ENCODE data around the gene ACTN4. TPM values are rescaled to one million over a fixed set of nuclear protein-coding genes. Genes with fewer than 3 reads are reported as not detected.
"Not testable (repeated sequence)": the region's sequence is repeated elsewhere in the genome, so short reads cannot be mapped to it uniquely, and the experiment has no call there.

The ACTN4 gene
- polyA plus RNA-seq, 1 experiment: 970 TPM

DNA sequence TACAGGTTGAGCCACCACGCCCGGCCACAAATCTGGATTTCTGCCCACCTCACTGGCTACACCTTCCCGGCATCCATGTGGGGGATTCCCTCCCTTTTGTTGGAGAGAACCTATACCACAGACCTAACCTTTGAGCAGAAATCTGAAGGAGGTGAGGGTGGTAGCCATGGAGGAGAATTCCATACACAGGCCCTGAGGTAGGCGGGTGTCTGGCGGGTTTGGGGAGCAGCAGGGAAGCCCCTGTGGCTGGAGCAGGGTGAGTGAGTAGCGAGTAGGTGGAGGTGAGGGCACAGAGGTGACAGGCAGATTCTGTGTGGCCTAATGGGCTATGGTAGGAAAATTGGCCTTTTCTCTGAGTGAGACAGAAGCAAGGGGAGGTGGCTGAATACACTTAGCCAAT, 17.9 kb upstream of the ACTN4 start:
- DNase-seq (ENCODE audit: low read depth): no peak
- H3K4me3 ChIP-seq (ENCODE audit: low read depth, low read length): no peak overlapping the region
- peaks cover 23% of the 10 kb centered on the region for H3K36me3 ChIP-seq (ENCODE audit: control insufficient read depth, insufficient read depth, low read length)
- POLR2A ChIA-PET: no interaction called here
- no peaks in the 10 kb centered on the region for H3K27me3 ChIP-seq (ENCODE audit: control insufficient read depth, insufficient read depth, low read length)
- CTCF ChIA-PET: interaction anchor here (0.8 kb wide), 1 partner anchor 10 kb away, joined by 3 read pairs; no protein-coding TSS in a partner anchor
- no peak for TF ChIP-seq CTCF (IDR thresholded peaks at IDR 0.05; ENCODE audit: insufficient read depth, low read depth, low read length)

GRCh38 chr19:38631301-38631700, 16.1 kb upstream of the ACTN4 start:
- DNase-seq (ENCODE audit: low read depth); H3K27me3 ChIP-seq (ENCODE audit: control insufficient read depth, insufficient read depth, low read length); H3K4me3 ChIP-seq (ENCODE audit: low read depth, low read length); POLR2A ChIA-PET; CTCF ChIA-PET: not testable (repeated sequence)
- peaks cover 22% of the 10 kb centered on the region for H3K36me3 ChIP-seq (ENCODE audit: control insufficient read depth, insufficient read depth, low read length)

DNA sequence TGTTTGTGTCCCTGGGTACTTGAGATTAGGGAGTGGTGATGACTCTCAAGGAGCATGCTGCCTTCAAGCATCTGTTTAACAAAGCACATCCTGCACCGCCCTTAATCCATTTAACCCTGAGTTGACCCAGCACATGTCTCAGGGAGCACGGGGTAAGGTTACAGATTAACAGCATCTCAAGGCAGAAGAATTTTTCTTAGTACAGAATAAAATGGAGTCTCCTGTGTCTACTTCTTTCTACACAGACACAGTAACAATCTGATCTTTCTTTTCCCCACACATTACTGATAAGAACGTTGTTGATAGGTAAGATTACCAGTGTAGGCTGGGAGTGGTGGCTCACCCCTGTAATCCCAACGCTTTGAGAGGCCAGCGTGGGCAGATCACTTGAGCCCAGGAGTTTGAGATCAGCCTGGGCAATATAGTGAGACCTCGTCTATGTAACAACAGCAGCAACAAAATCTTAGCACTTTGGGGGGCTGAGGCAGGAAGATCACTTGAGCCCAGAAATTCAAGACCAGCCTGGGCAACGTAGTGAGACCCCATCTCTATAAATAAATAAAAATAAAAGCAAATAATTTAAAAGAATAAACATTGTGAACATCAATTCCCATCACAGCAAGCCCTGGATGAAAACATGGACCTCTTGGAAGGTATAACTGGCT, 15.5 kb upstream of the ACTN4 start:
- H3K36me3 ChIP-seq (ENCODE audit: control insufficient read depth, insufficient read depth, low read length): peaks cover 21% of the 10 kb centered on the region
- DNase-seq (ENCODE audit: low read depth); POLR2A ChIA-PET; H3K27me3 ChIP-seq (ENCODE audit: control insufficient read depth, insufficient read depth, low read length); H3K4me3 ChIP-seq (ENCODE audit: low read depth, low read length): not testable (repeated sequence)
- CTCF ChIA-PET: interaction anchor here (1.1 to 6.8 kb wide), 2 partner anchors 14 to 229 kb away, joined by 3 to 47 read pairs; partner anchors contain the start of gene FAM98C

DNA sequence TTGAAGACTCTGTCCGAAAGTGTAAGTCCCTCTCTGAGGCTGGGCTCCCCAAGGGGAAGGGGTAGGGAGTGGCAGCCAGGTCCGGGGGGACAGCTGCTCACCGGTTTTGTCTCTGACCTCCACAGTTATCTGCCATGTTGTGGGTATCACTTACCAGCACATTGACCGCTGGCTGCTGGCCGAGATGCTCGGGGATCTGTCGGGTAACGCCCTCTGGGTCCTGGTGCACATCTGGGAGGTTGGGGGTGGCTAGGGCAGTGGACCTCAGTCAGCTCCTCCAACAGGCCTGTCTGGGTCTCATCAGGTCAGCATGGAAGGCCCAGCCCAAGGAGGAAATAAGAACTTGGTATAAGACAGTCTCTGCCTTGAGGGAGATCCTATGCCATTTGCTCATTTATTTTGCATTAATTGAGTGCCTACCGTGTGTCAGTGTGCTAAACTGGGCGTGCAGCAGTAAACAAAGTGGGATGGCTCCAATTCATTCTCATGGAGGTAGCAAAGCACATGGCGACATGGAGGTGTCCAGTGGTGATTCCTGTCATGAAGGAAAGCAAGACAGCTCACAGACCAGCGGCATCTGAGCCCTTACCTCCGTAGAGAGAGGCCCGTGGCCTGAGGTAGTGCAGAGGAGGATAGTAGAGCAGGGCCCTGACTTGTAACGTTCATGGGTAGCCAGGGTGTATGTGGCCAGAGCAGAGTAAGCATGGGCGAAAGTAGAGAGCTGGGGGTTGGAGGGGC, 14.8 kb upstream of the ACTN4 start:
- no peaks in the 10 kb centered on the region for H3K27me3 ChIP-seq (ENCODE audit: control insufficient read depth, insufficient read depth, low read length)
- H3K4me3 ChIP-seq (ENCODE audit: low read depth, low read length): no peak overlapping the region
- CTCF ChIA-PET: interaction anchor here (1.1 to 6.8 kb wide), 4 partner anchors 14 to 229 kb away, joined by 3 to 47 read pairs (median 6); partner anchors contain the start of genes EIF3K and FAM98C
- no peak for TF ChIP-seq CTCF (IDR thresholded peaks at IDR 0.05; ENCODE audit: insufficient read depth, low read depth, low read length)
- no peak for DNase-seq (ENCODE audit: low read depth)
- H3K36me3 ChIP-seq (ENCODE audit: control insufficient read depth, insufficient read depth, low read length): peaks cover 20% of the 10 kb centered on the region
- POLR2A ChIA-PET: no interaction called here

DNA sequence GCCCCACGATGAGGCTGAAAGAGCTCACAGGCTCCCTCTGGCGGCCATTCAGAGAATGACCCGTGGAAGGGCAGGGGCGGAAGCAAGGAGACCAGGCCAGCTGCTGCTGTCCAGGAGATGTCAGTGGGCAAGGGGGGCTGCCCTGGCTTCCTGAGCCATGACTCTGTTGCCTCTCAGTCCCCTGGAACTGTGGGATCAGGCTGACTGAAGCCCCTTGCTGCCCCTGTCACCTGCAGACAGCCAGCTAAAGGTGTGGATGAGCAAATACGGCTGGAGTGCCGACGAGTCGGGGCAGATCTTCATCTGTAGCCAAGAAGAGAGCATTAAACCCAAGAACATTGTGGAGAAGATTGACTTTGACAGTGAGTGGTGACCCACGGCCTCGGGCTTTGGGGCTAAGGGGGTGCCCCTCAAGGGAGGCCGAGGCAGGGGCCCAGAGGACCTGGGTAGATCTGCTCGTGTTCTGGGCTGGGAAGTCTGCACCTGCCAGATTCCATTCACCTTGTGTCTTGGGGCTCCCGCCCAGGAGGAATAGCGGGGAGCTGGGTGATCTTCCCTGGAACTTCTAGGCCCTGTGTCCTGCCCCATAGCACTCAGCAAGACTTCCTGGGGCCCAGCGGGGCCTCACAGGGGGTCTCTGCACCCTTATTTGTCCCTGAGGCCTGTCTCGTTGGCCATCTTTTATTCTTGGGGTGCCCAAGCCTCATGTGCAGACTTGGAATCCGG, 12.5 kb upstream of the ACTN4 start:
- DNase-seq (ENCODE audit: low read depth): no peak
- ChIA-PET CTCF (interaction anchor here (0.6 to 6.8 kb wide), 34 partner anchors 8 to 564 kb away, joined by 3 to 49 read pairs (median 4); partner anchors contain the start of genes ACTN4, EIF3K, FAM98C and NFKBIB), POLR2A (interaction anchor here (0.7 kb wide), 1 partner anchor 248 kb away, joined by 4 read pairs; no protein-coding TSS in a partner anchor)
- peaks cover 13% of the 10 kb centered on the region for H3K36me3 ChIP-seq (ENCODE audit: control insufficient read depth, insufficient read depth, low read length)
- TF ChIP-seq CTCF (IDR thresholded peaks at IDR 0.05; ENCODE audit: insufficient read depth, low read depth, low read length): peak; percentile 94
- no peaks in the 10 kb centered on the region for H3K27me3 ChIP-seq (ENCODE audit: control insufficient read depth, insufficient read depth, low read length)
- H3K4me3 ChIP-seq (ENCODE audit: low read depth, low read length): no peak overlapping the region

Data from BJ (cell line).